ENCODE data around the gene FGF8. TPM values are rescaled to one million over a fixed set of nuclear protein-coding genes. Genes with fewer than 3 reads are reported as not detected.

The FGF8 gene
- total RNA-seq, 3 donors from 2014 or later, result not detected

GRCh38 chr10:101768791-101769170, 7.1 kb downstream of the FGF8 start:
- intact Hi-C loops (cut with DNase I; ENCODE audit: low total_unique reads), result no loop called here
- no peaks in the 10 kb centered on the region for H3K9me3 ChIP-seq
- no peak overlapping the region for H3K4me3 ChIP-seq
- H3K4me1 ChIP-seq, result no peaks in the 10 kb centered on the region
- DNase-seq (ENCODE audit: low spot score in 2 of 2), result no peak
- peaks cover 0 to 25% of the 10 kb centered on the region in 2 donors for H3K27me3 ChIP-seq
- TF ChIP-seq POLR2AphosphoS5 (IDR thresholded peaks at IDR 0.05) (no peak), POLR2A (IDR thresholded peaks at IDR 0.05) (no peak), CTCF (IDR thresholded peaks at IDR 0.05) (no peak)
- no peaks in the 10 kb centered on the region for H3K36me3 ChIP-seq
- no peak overlapping the region for H3K27ac ChIP-seq

GRCh38 chr10:101767966-101768790, 7.7 kb downstream of the FGF8 start:
- intact Hi-C loops (cut with DNase I; ENCODE audit: low total_unique reads), result no loop called here
- Histone ChIP-seq H3K4me3 (no peak overlapping the region), H3K9me3 (no peaks in the 10 kb centered on the region), H3K27ac (no peak overlapping the region), H3K4me1 (no peaks in the 10 kb centered on the region), H3K36me3 (no peaks in the 10 kb centered on the region), H3K27me3 (peaks cover 0 to 24% of the 10 kb centered on the region in 2 donors)
- DNase-seq (ENCODE audit: low spot score in 2 of 2), result no peak
- no peak for TF ChIP-seq POLR2A (IDR thresholded peaks at IDR 0.05)
- no peak for TF ChIP-seq CTCF (IDR thresholded peaks at IDR 0.05)
- TF ChIP-seq POLR2AphosphoS5 (IDR thresholded peaks at IDR 0.05), result no peak

- intact Hi-C loops (cut with DNase I; ENCODE audit: low total_unique reads), result no loop called here
- no peak for DNase-seq (ENCODE audit: low spot score in 2 of 2)
- no peaks in the 10 kb centered on the region for H3K9me3 ChIP-seq
- H3K36me3 ChIP-seq, result no peaks in the 10 kb centered on the region
- H3K27ac ChIP-seq, result no peak overlapping the region
- peaks cover 0 to 17% of the 10 kb centered on the region in 2 donors for H3K27me3 ChIP-seq
- no peak overlapping the region for H3K4me3 ChIP-seq
- no peaks in the 10 kb centered on the region for H3K4me1 ChIP-seq
- TF ChIP-seq POLR2AphosphoS5 (IDR thresholded peaks at IDR 0.05) (no peak), POLR2A (IDR thresholded peaks at IDR 0.05) (no peak), CTCF (IDR thresholded peaks at IDR 0.05) (no peak)
Observed at GRCh38 chr10:101767600-101767945, 8.3 kb downstream of the FGF8 start.

- Histone ChIP-seq H3K27ac (no peak overlapping the region), H3K27me3 (peaks cover 0 to 13% of the 10 kb centered on the region in 2 donors), H3K36me3 (no peaks in the 10 kb centered on the region), H3K9me3 (no peaks in the 10 kb centered on the region), H3K4me1 (no peaks in the 10 kb centered on the region), H3K4me3 (no peak overlapping the region)
- TF ChIP-seq POLR2AphosphoS5 (IDR thresholded peaks at IDR 0.05), result no peak
- no peak for TF ChIP-seq POLR2A (IDR thresholded peaks at IDR 0.05)
- TF ChIP-seq CTCF (IDR thresholded peaks at IDR 0.05), result no peak
- DNase-seq (ENCODE audit: low spot score in 2 of 2), result no peak
- intact Hi-C loops (cut with DNase I; ENCODE audit: low total_unique reads), result no loop called here
Observed at GRCh38 chr10:101766753-101767599, 8.9 kb downstream of the FGF8 start.

GRCh38 chr10:101766306-101766705, 9.6 kb downstream of the FGF8 start:
- H3K36me3 ChIP-seq, result no peaks in the 10 kb centered on the region
- H3K27ac ChIP-seq, result no peak overlapping the region
- intact Hi-C loops (cut with DNase I; ENCODE audit: low total_unique reads), result no loop called here
- TF ChIP-seq POLR2AphosphoS5 (IDR thresholded peaks at IDR 0.05) (no peak), POLR2A (IDR thresholded peaks at IDR 0.05) (no peak), CTCF (IDR thresholded peaks at IDR 0.05) (no peak)
- DNase-seq (ENCODE audit: low spot score in 2 of 2), result no peak
- H3K9me3 ChIP-seq, result no peaks in the 10 kb centered on the region
- no peak overlapping the region for H3K4me3 ChIP-seq
- H3K27me3 ChIP-seq, result peaks cover 0 to 13% of the 10 kb centered on the region in 2 donors
- no peaks in the 10 kb centered on the region for H3K4me1 ChIP-seq

All from breast epithelium (tissue), 4 donors.